IMR-90 (cell line): ENCODE data around the gene ADAMTS14. TPM values are rescaled to one million over a fixed set of nuclear protein-coding genes. Genes with fewer than 3 reads are reported as not detected.
A peak's percentile ranks its signal among the peaks of the same experiment; 100 is the strongest.

Source experiments
- ATAC-seq: fragments of 200-7000 bp; cut with Tn5 transposase; 2 replicates; pipeline ENCODE4 v1.9.1; 2020; ENCODE audit warnings: low read depth, mild to moderate bottlenecking, moderate library complexity
- BruUV-seq: library from RNA; stranded (reverse); fragments of 400-500 nt; replicated peaks from 2 replicates; lab custom pipeline; 2021; lab: Mats Ljungman, UMichigan
- CTCF ChIA-PET: fragments of 300-600 bp; formaldehyde crosslinking; extraction: SDS; loops from one replicate; lab custom pipeline; 2021; ENCODE audit warnings: antibody characterized with exemption; lab: Yijun Ruan, JAX
- POLR2A ChIA-PET: fragments of 300-600 bp; sonication (Branson Sonifier 250); formaldehyde crosslinking; loops from one replicate; lab custom pipeline; 2022; ENCODE audit warnings: antibody characterized with exemption; ENCODE audit not compliant: unreplicated experiment; lab: Charles Lee
- DNase-seq: peaks from one replicate; pipeline ENCODE4 v3.0.0; 2013
- H2AFZ ChIP-seq: replicated peaks from 2 replicates; pipeline ENCODE3; 2013; ENCODE audit warnings: low read length, mild to moderate bottlenecking; ENCODE audit not compliant: poor library complexity
- H2AK5ac ChIP-seq: 2 replicates; pipeline ENCODE4 v1.6.1; 2013; ENCODE audit warnings: low read depth, low read length, inconsistent platforms
- H2AK9ac ChIP-seq: replicated peaks from 2 replicates; pipeline ENCODE3; 2013; ENCODE audit warnings: mild to moderate bottlenecking, low read depth, low read length, moderate library complexity; ENCODE audit not compliant: poor library complexity
- H2BK120ac ChIP-seq: 2 replicates; pipeline ENCODE4 v1.6.1; 2013; ENCODE audit warnings: low read depth, low read length, inconsistent platforms
- H2BK15ac ChIP-seq: 3 replicates; pipeline ENCODE4 v1.6.1; 2013; ENCODE audit warnings: low read depth, low read length, inconsistent platforms
- H2BK20ac ChIP-seq: 2 replicates; pipeline ENCODE4 v1.6.1; 2013; ENCODE audit warnings: low read depth, mild to moderate bottlenecking, inconsistent platforms, low read length, moderate library complexity
- H2BK5ac ChIP-seq: 2 replicates; pipeline ENCODE4 v1.6.1; 2013; ENCODE audit warnings: mild to moderate bottlenecking, low read depth, low read length, inconsistent platforms; ENCODE audit not compliant: poor library complexity, severe bottlenecking
- H3K14ac ChIP-seq: replicated peaks from 2 replicates; pipeline ENCODE4 v1.6.1; 2013; ENCODE audit warnings: low read depth, low read length, inconsistent platforms
- H3K18ac ChIP-seq: 2 replicates; pipeline ENCODE4 v1.6.1; 2013; ENCODE audit warnings: low read depth, low read length, control low read depth
- H3K23ac ChIP-seq: 2 replicates; pipeline ENCODE4 v1.6.1; 2013; ENCODE audit warnings: low read depth, low read length, inconsistent platforms
- H3K27ac ChIP-seq: 2 replicates; pipeline ENCODE4 v1.5.1; 2013; ENCODE audit warnings: mild to moderate bottlenecking, control low read depth, low read length; ENCODE audit not compliant: insufficient read depth
- H3K27me3 ChIP-seq: 2 replicates; pipeline ENCODE4 v1.6.1; 2013; ENCODE audit warnings: low read length; ENCODE audit not compliant: control insufficient read depth, insufficient read depth
- H3K36me3 ChIP-seq: 2 replicates; pipeline ENCODE4 v1.6.1; 2013; ENCODE audit warnings: low read length, mixed read lengths; ENCODE audit not compliant: control insufficient read depth, insufficient read depth
- H3K4ac ChIP-seq: 2 replicates; pipeline ENCODE4 v1.6.1; 2013; ENCODE audit warnings: low read depth, low read length, inconsistent platforms
- H3K4me1 ChIP-seq: 2 replicates; pipeline ENCODE4 v1.6.1; 2013; ENCODE audit warnings: low read length, mixed read lengths; ENCODE audit not compliant: control insufficient read depth, insufficient read depth
- H3K4me2 ChIP-seq: 2 replicates; pipeline ENCODE4 v1.6.1; 2013; ENCODE audit warnings: low read depth, mild to moderate bottlenecking, control low read depth, low read length, moderate library complexity
- H3K4me3 ChIP-seq: 2 replicates; pipeline ENCODE4 v1.5.1; 2013; ENCODE audit warnings: low read depth, mild to moderate bottlenecking, control low read depth, low read length, moderate library complexity; ENCODE audit not compliant: insufficient read depth
- H3K56ac ChIP-seq: 2 replicates; pipeline ENCODE4 v1.6.1; 2013; ENCODE audit warnings: low read length, inconsistent platforms; ENCODE audit not compliant: insufficient read depth; ENCODE audit errors: extremely low read depth
- H3K79me1 ChIP-seq, 2 experiments: 2 replicates each; pipeline ENCODE4 v1.6.1; 2013; ENCODE audit warnings: low read length in 2 of 2, inconsistent platforms in 1 of 2, low read depth in 1 of 2
- H3K9ac ChIP-seq: 2 replicates; pipeline ENCODE4 v1.6.1; 2013; ENCODE audit warnings: low read depth, low read length, control low read depth
- H3K9me1 ChIP-seq: 2 replicates; pipeline ENCODE4 v1.6.1; 2013; ENCODE audit warnings: low read length, inconsistent platforms; ENCODE audit not compliant: insufficient read depth
- H3K9me3 ChIP-seq: 2 replicates; pipeline ENCODE4 v1.6.1; 2013; ENCODE audit warnings: low read length; ENCODE audit not compliant: control insufficient read depth, insufficient read depth
- H4K20me1 ChIP-seq: 2 replicates; pipeline ENCODE4 v1.6.1; 2013; ENCODE audit warnings: low read length, inconsistent platforms; ENCODE audit not compliant: insufficient read depth
- H4K5ac ChIP-seq: 2 replicates; pipeline ENCODE4 v1.6.1; 2013; ENCODE audit warnings: mild to moderate bottlenecking, low read depth, low read length, control low read depth
- H4K8ac ChIP-seq, 2 experiments: 2 replicates each; pipeline ENCODE4 v1.6.1; 2013; ENCODE audit warnings: low read depth in 2 of 2, low read length in 2 of 2, control low read depth in 1 of 2, inconsistent platforms in 1 of 2
- H4K91ac ChIP-seq: 2 replicates; pipeline ENCODE4 v1.6.1; 2013; ENCODE audit warnings: low read depth, low read length, inconsistent platforms; ENCODE audit not compliant: insufficient read depth
- BHLHE40 ChIP-seq: fragments of 150-350 bp; IDR thresholded peaks from 2 replicates; pipeline ENCODE4 v1.6.1; 2016; ENCODE audit warnings: mild to moderate bottlenecking, low read depth, low read length
- CEBPB ChIP-seq: IDR thresholded peaks from 2 replicates; pipeline ENCODE4 v1.6.1; 2012; ENCODE audit warnings: low read depth, low read length, improper control_type of control experiment
- CHD1 ChIP-seq: IDR thresholded peaks from 2 replicates; pipeline ENCODE4 v1.6.1; 2012; ENCODE audit warnings: low read depth, low read length, improper control_type of control experiment
- MAFK ChIP-seq: IDR thresholded peaks from 2 replicates; pipeline ENCODE4 v1.6.1; 2012; ENCODE audit warnings: low read depth, low read length, improper control_type of control experiment
- MXI1 ChIP-seq: IDR thresholded peaks from 2 replicates; pipeline ENCODE4 v1.6.1; 2012; ENCODE audit warnings: low read depth, mild to moderate bottlenecking, low read length, moderate library complexity, borderline replicate concordance
- NFE2L2 ChIP-seq: fragments of 150-350 bp; IDR thresholded peaks from 2 replicates; pipeline ENCODE4 v1.6.1; 2016; ENCODE audit warnings: low read depth, mild to moderate bottlenecking, low read length
- RAD21 ChIP-seq: IDR thresholded peaks from 2 replicates; pipeline ENCODE4 v1.6.1; 2012; ENCODE audit warnings: low read length, improper control_type of control experiment
- RFX5 ChIP-seq: IDR thresholded peaks from 2 replicates; pipeline ENCODE4 v1.8.0; 2012; ENCODE audit warnings: low read depth, mild to moderate bottlenecking, low read length, moderate library complexity
- SMC3 ChIP-seq: fragments of 150-350 bp; IDR thresholded peaks from 2 replicates; pipeline ENCODE4 v1.6.1; 2016; ENCODE audit warnings: low read depth, mild to moderate bottlenecking, antibody characterized with exemption, low read length, moderate library complexity
- WGBS, 2 experiments: methylation state at CpG; one replicate each; pipeline versions ENCODE4 v1.1.5 to v1.1.7; 2013; ENCODE audit warnings: missing lambda C conversion rate in 2 of 2; ENCODE audit not compliant: insufficient read length in 1 of 2; ENCODE audit errors: extremely low coverage in 2 of 2; 5-methylcytosine and 5-hydroxymethylcytosine counted together
- dilution Hi-C: fragments of 300-500 bp; cut with HindIII; formaldehyde crosslinking; loops from one replicate; pipeline ENCODE4 v1.14.3; 2018; ENCODE audit warnings: low sequenced_read_pairs; ENCODE audit not compliant: unreplicated experiment
- in situ Hi-C: fragments of 300-500 bp; cut with MboI; formaldehyde crosslinking; loops from 3 replicates; pipeline ENCODE4 v1.14.3; 2019; ENCODE audit warnings: low sequenced_read_pairs, inconsistent platforms, mixed read lengths
- intact Hi-C: fragments of 100-400 bp; cut with micrococcal nuclease; formaldehyde crosslinking; loops from 2 replicates; pipeline ENCODE4 v1.10.0; 2022
- polyA plus RNA-seq, 3 experiments: library from polyadenylated mRNA; depleted of rRNA; stranded (reverse); fragments of >200 nt; gene quantifications; 2 replicates each; pipeline ENCODE4 v1.2.3, GENCODE V29; 2012; ENCODE audit warnings: low replicate concordance in 1 of 3
- total RNA-seq: library from RNA; depleted of rRNA; stranded (reverse); fragments of >200 nt; gene quantifications from 2 replicates; pipeline ENCODE4 v1.2.3, GENCODE V29; 2012
- TF ChIP-seq, protein P1 (sequence below): fragments of 150-350 bp; IDR thresholded peaks from 2 replicates; pipeline ENCODE4 v1.6.1; 2017; ENCODE audit warnings: mild to moderate bottlenecking, antibody characterized with exemption, low read length, low read depth
- TF ChIP-seq, protein P2 (sequence below): conservative IDR thresholded peaks from 2 replicates; pipeline ENCODE4 v1.5.1; 2012; ENCODE audit warnings: mild to moderate bottlenecking, low read depth, low read length, improper control_type of control experiment

The ADAMTS14 gene
- total and polyA plus RNA-seq, 2 of the 4 experiments (the other 2 are of a cell fraction): under 0.01 to 0.31 TPM

DNA sequence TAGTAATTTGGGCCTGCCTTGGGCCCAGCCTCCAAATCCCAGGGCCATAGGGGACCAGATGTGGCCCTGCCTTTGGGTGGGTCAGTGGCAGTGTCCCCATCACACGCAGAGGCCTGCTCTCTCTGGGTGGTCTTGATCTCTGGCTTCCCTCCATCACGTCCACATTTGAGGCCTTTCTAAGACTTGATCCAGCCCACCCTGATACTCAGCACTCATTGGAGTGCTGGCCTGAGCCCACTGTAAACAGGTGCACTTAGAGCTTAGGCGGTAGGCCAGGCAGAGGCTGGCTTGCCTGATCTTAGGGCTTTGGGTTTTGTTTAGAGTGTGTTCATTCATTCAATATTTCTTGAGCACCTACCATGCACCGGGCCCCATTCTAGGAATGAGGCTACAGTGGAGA is 60.3 kb downstream of the ADAMTS14 start:
- H2AFZ ChIP-seq: no peak overlapping the region
- H4K20me1 ChIP-seq: no peaks in the 10 kb centered on the region
- POLR2A ChIA-PET: no interaction called here
- H2BK20ac ChIP-seq: peak overlapping the region; percentile 67; the same call in 1 of the 2 replicates
- dilution Hi-C loops (no loop called here), intact Hi-C loops (no loop called here), in situ Hi-C loops (no loop called here)
- H3K4me3 ChIP-seq: no peak overlapping the region
- H2BK5ac ChIP-seq: no peak overlapping the region
- H3K4me2 ChIP-seq: no peak overlapping the region
- peaks cover 6% of the 10 kb centered on the region for H3K27me3 ChIP-seq
- H3K56ac ChIP-seq: no peak overlapping the region
- no peaks in the 10 kb centered on the region for H3K9me3 ChIP-seq
- no peaks in the 10 kb centered on the region for H3K36me3 ChIP-seq
- H4K91ac ChIP-seq: no peak overlapping the region
- H2AK9ac ChIP-seq: no peak overlapping the region
- no TSS peak for BruUV-seq
- H4K8ac ChIP-seq: no peak overlapping the region
- ATAC-seq (no peak), DNase-seq (no peak)
- H3K79me1 ChIP-seq: no peaks in the 10 kb centered on the region
- WGBS, 2 experiments: no CpG with 5 or more reads among the region's 4 CpGs
- no peak overlapping the region for H2BK120ac ChIP-seq
- no peak overlapping the region for H3K18ac ChIP-seq
- H3K4ac ChIP-seq: no peak overlapping the region
- CTCF ChIA-PET: no interaction called here
- H4K5ac ChIP-seq: no peak overlapping the region
- H2AK5ac ChIP-seq: no peak overlapping the region
- no peak overlapping the region for H3K14ac ChIP-seq
- no peaks in the 10 kb centered on the region for H3K9me1 ChIP-seq
- no peak overlapping the region for H3K27ac ChIP-seq
- H3K9ac ChIP-seq: no peak overlapping the region
- H2BK15ac ChIP-seq: no peak overlapping the region
- TF ChIP-seq CHD1 (no peak), BHLHE40 (no peak), NFE2L2 (no peak), CEBPB (no peak), RAD21 (no peak), MAFK (no peak), SMC3 (no peak), RFX5 (no peak), MXI1 (no peak)
- TF ChIP-seq, protein P1, sequence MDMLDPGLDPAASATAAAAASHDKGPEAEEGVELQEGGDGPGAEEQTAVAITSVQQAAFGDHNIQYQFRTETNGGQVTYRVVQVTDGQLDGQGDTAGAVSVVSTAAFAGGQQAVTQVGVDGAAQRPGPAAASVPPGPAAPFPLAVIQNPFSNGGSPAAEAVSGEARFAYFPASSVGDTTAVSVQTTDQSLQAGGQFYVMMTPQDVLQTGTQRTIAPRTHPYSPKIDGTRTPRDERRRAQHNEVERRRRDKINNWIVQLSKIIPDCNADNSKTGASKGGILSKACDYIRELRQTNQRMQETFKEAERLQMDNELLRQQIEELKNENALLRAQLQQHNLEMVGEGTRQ: no peak
- TF ChIP-seq, protein P2, sequence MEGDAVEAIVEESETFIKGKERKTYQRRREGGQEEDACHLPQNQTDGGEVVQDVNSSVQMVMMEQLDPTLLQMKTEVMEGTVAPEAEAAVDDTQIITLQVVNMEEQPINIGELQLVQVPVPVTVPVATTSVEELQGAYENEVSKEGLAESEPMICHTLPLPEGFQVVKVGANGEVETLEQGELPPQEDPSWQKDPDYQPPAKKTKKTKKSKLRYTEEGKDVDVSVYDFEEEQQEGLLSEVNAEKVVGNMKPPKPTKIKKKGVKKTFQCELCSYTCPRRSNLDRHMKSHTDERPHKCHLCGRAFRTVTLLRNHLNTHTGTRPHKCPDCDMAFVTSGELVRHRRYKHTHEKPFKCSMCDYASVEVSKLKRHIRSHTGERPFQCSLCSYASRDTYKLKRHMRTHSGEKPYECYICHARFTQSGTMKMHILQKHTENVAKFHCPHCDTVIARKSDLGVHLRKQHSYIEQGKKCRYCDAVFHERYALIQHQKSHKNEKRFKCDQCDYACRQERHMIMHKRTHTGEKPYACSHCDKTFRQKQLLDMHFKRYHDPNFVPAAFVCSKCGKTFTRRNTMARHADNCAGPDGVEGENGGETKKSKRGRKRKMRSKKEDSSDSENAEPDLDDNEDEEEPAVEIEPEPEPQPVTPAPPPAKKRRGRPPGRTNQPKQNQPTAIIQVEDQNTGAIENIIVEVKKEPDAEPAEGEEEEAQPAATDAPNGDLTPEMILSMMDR: no peak
- no peak overlapping the region for H3K23ac ChIP-seq
- H3K4me1 ChIP-seq: peaks cover 2% of the 10 kb centered on the region; the same call in 1 of the 2 replicates
